H1 (cell line): Measurements from ENCODE around the gene RAB8B. TPM values are rescaled to one million over a fixed set of nuclear protein-coding genes. Genes with fewer than 3 reads are reported as not detected.

Source experiments
- CTCF ChIA-PET: fragments of 300-600 bp; sonication (Branson Sonifier 250); formaldehyde crosslinking; loops from one replicate; lab custom pipeline; 2021; ENCODE audit not compliant: partially characterized antibody; lab: Charles Lee
- POLR2A ChIA-PET: fragments of 300-600 bp; sonication (Branson Sonifier 250); formaldehyde crosslinking; loops from one replicate; lab custom pipeline; 2021; ENCODE audit warnings: inconsistent platforms; ENCODE audit not compliant: partially characterized antibody; lab: Charles Lee
- DNase-seq, 2 experiments: peaks; one replicate each; pipeline versions ENCODE4 v3.0.0 to v3.0.0-alpha.2; 2010 to 2022; ENCODE audit warnings: low spot score in 2 of 2, low read depth in 1 of 2, mixed read lengths in 1 of 2
- FAIRE-seq: peaks from 2 replicates; lab custom pipeline; 2011; peaks lifted over from hg19 to GRCh38; lab: Jason Lieb, UNC
- H2AFZ ChIP-seq: 2 replicates; pipeline ENCODE4 v1.8.1; 2012; ENCODE audit warnings: low read length, inconsistent platforms
- H2AK5ac ChIP-seq: 2 replicates; pipeline ENCODE4 v1.6.1; 2013; ENCODE audit warnings: low read depth, low read length
- H2BK120ac ChIP-seq: replicated peaks from 2 replicates; pipeline ENCODE3; 2013; ENCODE audit warnings: low read depth, low read length, inconsistent platforms
- H2BK12ac ChIP-seq: 2 replicates; pipeline ENCODE4 v1.6.1; 2013; ENCODE audit warnings: low read depth, low read length
- H2BK15ac ChIP-seq: 2 replicates; pipeline ENCODE4 v1.6.1; 2013; ENCODE audit warnings: low read length
- H2BK20ac ChIP-seq: 2 replicates; pipeline ENCODE4 v1.6.1; 2013; ENCODE audit warnings: low read length
- H2BK5ac ChIP-seq: 2 replicates; pipeline ENCODE4 v1.6.1; 2013; ENCODE audit warnings: low read depth, low read length
- H3K14ac ChIP-seq: 2 replicates; pipeline ENCODE4 v1.6.1; 2013; ENCODE audit warnings: inconsistent platforms; ENCODE audit not compliant: insufficient read length
- H3K18ac ChIP-seq: 2 replicates; pipeline ENCODE4 v1.6.1; 2013; ENCODE audit warnings: low read length; ENCODE audit errors: extremely low read depth
- H3K23ac ChIP-seq: 2 replicates; pipeline ENCODE4 v1.6.1; 2013; ENCODE audit warnings: inconsistent platforms; ENCODE audit not compliant: insufficient read length
- H3K23me2 ChIP-seq: 2 replicates; pipeline ENCODE4 v1.6.1; 2013; ENCODE audit warnings: low read depth, low read length
- H3K27ac ChIP-seq: 2 replicates; pipeline ENCODE4 v1.6.1; 2011; ENCODE audit warnings: low read depth, low read length, inconsistent platforms
- H3K27me3 ChIP-seq, 4 experiments: replicated peaks in 1 of 4; 1 replicate in 1 of 4; 2 replicates in 3 of 4; pipeline versions ENCODE4 v1.6.1 to v1.8.1; 2011 to 2013; ENCODE audit warnings: low read length in 3 of 4, mild to moderate bottlenecking in 3 of 4, inconsistent platforms in 2 of 4, mixed read lengths in 2 of 4, moderate library complexity in 1 of 4; ENCODE audit not compliant: control insufficient read depth in 3 of 4, insufficient read depth in 3 of 4; ENCODE audit errors: extremely low read depth in 1 of 4
- H3K36me3 ChIP-seq, 4 experiments: 2 replicates each; pipeline versions ENCODE4 v1.6.1 to v1.8.1; 2011 to 2013; ENCODE audit warnings: mild to moderate bottlenecking in 4 of 4, low read length in 3 of 4, moderate library complexity in 2 of 4, control low read depth in 1 of 4, inconsistent platforms in 1 of 4; ENCODE audit not compliant: insufficient read depth in 4 of 4, control insufficient read depth in 2 of 4
- H3K4ac ChIP-seq: replicated peaks from 2 replicates; pipeline ENCODE3; 2013; ENCODE audit warnings: low read length, low read depth, mixed read lengths, inconsistent platforms; ENCODE audit not compliant: insufficient read length
- H3K4me1 ChIP-seq, 4 experiments: replicated peaks in 1 of 4; 1 replicate in 1 of 4; 2 replicates in 3 of 4; pipeline versions ENCODE4 v1.6.1 to v1.8.1; 2011 to 2013; ENCODE audit warnings: low read length in 3 of 4, inconsistent platforms in 2 of 4, mixed read lengths in 1 of 4; ENCODE audit not compliant: insufficient read depth in 4 of 4, control insufficient read depth in 3 of 4
- H3K4me2 ChIP-seq, 2 experiments: 2 replicates each; pipeline versions ENCODE4 v1.6.1 to v1.8.1; 2011 to 2013; ENCODE audit warnings: low read depth in 2 of 2, low read length in 2 of 2, control low read depth in 1 of 2, inconsistent platforms in 1 of 2, mild to moderate bottlenecking in 1 of 2; ENCODE audit not compliant: insufficient read depth in 1 of 2
- H3K4me3 ChIP-seq, 4 experiments: fragments of 200-600, 300-600 bp in 1 of 4; sonication (generic), shearing (Covaris generic), sonication (Bioruptor Twin) in 1 of 4; 2 replicates each; pipeline versions ENCODE4 v1.5.1 to v1.8.1; 2011 to 2016; ENCODE audit warnings: low read length in 4 of 4, low read depth in 3 of 4, control low read depth in 2 of 4, inconsistent platforms in 2 of 4, mild to moderate bottlenecking in 2 of 4, mixed read lengths in 1 of 4, moderate library complexity in 1 of 4; ENCODE audit not compliant: insufficient read depth in 2 of 4; ENCODE audit errors: extremely low read depth in 1 of 4
- H3K56ac ChIP-seq: replicated peaks from 2 replicates; pipeline ENCODE3; 2013; ENCODE audit warnings: low read depth, mild to moderate bottlenecking, mixed read lengths, low read length, inconsistent platforms; ENCODE audit not compliant: insufficient read length
- H3K79me1 ChIP-seq: 2 replicates; pipeline ENCODE4 v1.6.1; 2013; ENCODE audit warnings: low read depth, low read length, control low read depth
- H3K79me2 ChIP-seq, 2 experiments: 2 replicates each; pipeline versions ENCODE4 v1.6.1 to v1.8.1; 2012 to 2013; ENCODE audit warnings: low read length in 2 of 2, mild to moderate bottlenecking in 2 of 2, inconsistent platforms in 1 of 2; ENCODE audit not compliant: insufficient read depth in 2 of 2, control insufficient read depth in 1 of 2
- H3K9ac ChIP-seq, 4 experiments: replicated peaks in 1 of 4; 1 replicate in 1 of 4; 2 replicates in 3 of 4; pipeline versions ENCODE4 v1.6.1 to v1.8.1; 2011 to 2013; ENCODE audit warnings: low read depth in 3 of 4, low read length in 3 of 4, control low read depth in 2 of 4, mild to moderate bottlenecking in 2 of 4, moderate library complexity in 2 of 4, inconsistent platforms in 1 of 4; ENCODE audit errors: extremely low read depth in 1 of 4
- H3K9me3 ChIP-seq, 2 experiments: 2 replicates each; pipeline versions ENCODE4 v1.6.1 to v1.8.1; 2012 to 2013; ENCODE audit warnings: mild to moderate bottlenecking in 2 of 2, moderate library complexity in 2 of 2, control low read depth in 1 of 2, inconsistent platforms in 1 of 2, low read depth in 1 of 2, low read length in 1 of 2, mixed read lengths in 1 of 2; ENCODE audit not compliant: insufficient read depth in 2 of 2
- H4K20me1 ChIP-seq, 2 experiments: replicated peaks in 1 of 2; 2 replicates each; pipeline versions ENCODE3 to v1.8.1; 2011 to 2013; ENCODE audit warnings: inconsistent platforms in 2 of 2, low read length in 2 of 2, mild to moderate bottlenecking in 1 of 2; ENCODE audit not compliant: insufficient read depth in 2 of 2, control insufficient read depth in 1 of 2
- H4K5ac ChIP-seq: 2 replicates; pipeline ENCODE4 v1.6.1; 2013; ENCODE audit warnings: low read length, low read depth, mixed read lengths, inconsistent platforms; ENCODE audit not compliant: insufficient read length
- H4K8ac ChIP-seq: 2 replicates; pipeline ENCODE4 v1.8.0; 2013; ENCODE audit warnings: mild to moderate bottlenecking, moderate library complexity, low read length, inconsistent platforms; ENCODE audit not compliant: insufficient read depth; ENCODE audit errors: extremely low read depth
- H4K91ac ChIP-seq: replicated peaks from 2 replicates; pipeline ENCODE3; 2013; ENCODE audit warnings: low read length, mixed read lengths, inconsistent platforms; ENCODE audit not compliant: insufficient read length
- KDM4A ChIP-seq: IDR thresholded peaks from one replicate; pipeline ENCODE4 v1.7.1; 2012; ENCODE audit warnings: low read depth, mild to moderate bottlenecking, moderate library complexity, low read length, inconsistent platforms; ENCODE audit not compliant: severe bottlenecking
- TBP ChIP-seq: IDR thresholded peaks from 2 replicates; pipeline ENCODE4 v1.6.1; 2011; ENCODE audit warnings: low read depth, low read length, improper control_type of control experiment
- WGBS, 2 experiments: shearing (Covaris generic) in 1 of 2; methylation state at CpG; one replicate each; pipeline versions ENCODE4 v1.1.6 to v1.1.7; 2013 to 2015; ENCODE audit warnings: low lambda C conversion rate in 2 of 2, mixed read lengths in 2 of 2, inconsistent platforms in 1 of 2, low coverage in 1 of 2, missing lambda C conversion rate in 1 of 2; ENCODE audit not compliant: insufficient replicate concordance in 2 of 2, insufficient coverage in 1 of 2, insufficient read length in 1 of 2; ENCODE audit errors: extremely low coverage in 1 of 2, missing lambda C conversion rate in 1 of 2; 5-methylcytosine and 5-hydroxymethylcytosine counted together
- polyA plus RNA-seq, 7 experiments: library from polyadenylated mRNA; depleted of rRNA in 3 of 7; stranded (reverse) in 5 of 7; unstranded in 2 of 7; fragments of >200 nt in 5 of 7; fragments of 200-250 nt in 2 of 7; gene quantifications; 1 replicate in 5 of 7; 2 replicates in 1 of 7; 4 replicates in 1 of 7; pipeline versions ENCODE4 v1.2.1 to v1.2.3, GENCODE V29; 2011 to 2013; ENCODE audit warnings: missing spikeins in 2 of 7, mixed read lengths in 2 of 7
- total RNA-seq: library from RNA; stranded (reverse); fragmentation: NEBNext Ultra II Directional; extraction: Animal tissue kit (Norgen Biotek cat#: 25700); gene quantifications from 2 replicates; pipeline ENCODE4 v1.2.1, GENCODE V29; 2021

Gene RAB8B
- total and polyA plus RNA-seq, 2 of the 8 experiments (the other 6 are each of a cell fraction or from before 2014, with no cell fraction given), result 9.5 to 47.8 TPM

- Histone ChIP-seq H3K4me2 (no peak overlapping the region), H3K23ac (no peak overlapping the region), H3K9ac (no peak overlapping the region), H2AFZ (no peak overlapping the region), H4K20me1 (no peaks in the 10 kb centered on the region)
- TF ChIP-seq KDM4A (no peak), TBP (no peak)
- TF ChIP-seq, all 59 proteins: peak for 0
- peaks cover 0 to 3% (median 0%) of the 10 kb centered on the region in 4 experiments; a peak in 2 of 7 replicates for H3K4me1 ChIP-seq
- H3K27me3 ChIP-seq, result no peaks in the 10 kb centered on the region
- FAIRE-seq, result no peak
- no peak overlapping the region for H3K14ac ChIP-seq
- H2BK15ac ChIP-seq, result no peak overlapping the region
- DNase-seq, result peak in 1 of 2 experiments; percentile 41
- no peaks in the 10 kb centered on the region; the same call in 1 of the 2 replicates for H3K23me2 ChIP-seq
- no peaks in the 10 kb centered on the region for H3K9me3 ChIP-seq
- H3K56ac ChIP-seq, result no peak overlapping the region
- 83% methylated on average over 5 of the region's 5 CpGs; no CpG with 5 or more reads in 1 of the 2 experiments for WGBS, 2 experiments
- no peak overlapping the region for H4K5ac ChIP-seq
- no peak overlapping the region for H2BK12ac ChIP-seq
- ChIA-PET CTCF (no interaction called here), POLR2A (interaction anchor here (0.9 kb wide), 1 partner anchor 124 kb away, joined by 4 read pairs; no protein-coding TSS in a partner anchor)
- H3K27ac ChIP-seq, result no peak overlapping the region
- H4K8ac ChIP-seq, result no peak overlapping the region
- no peak overlapping the region for H2AK5ac ChIP-seq
- no peaks in the 10 kb centered on the region for H3K79me2 ChIP-seq
- no peak overlapping the region for H2BK20ac ChIP-seq
- H2BK120ac ChIP-seq, result no peak overlapping the region
- no peak overlapping the region for H3K4me3 ChIP-seq
- H3K4ac ChIP-seq, result no peak overlapping the region
- no peaks in the 10 kb centered on the region for H3K79me1 ChIP-seq
- no peak overlapping the region for H2BK5ac ChIP-seq
- no peaks in the 10 kb centered on the region for H3K36me3 ChIP-seq
- H3K18ac ChIP-seq, result no peak overlapping the region
- H4K91ac ChIP-seq, result no peak overlapping the region
Observed at GRCh38 chr15:63178034-63178433, 11.4 kb upstream of the RAB8B start.
